ENCODE measurements around the gene FTO.
A peak's percentile ranks its signal among the peaks of the same experiment; 100 is the strongest.
"Not testable (repeated sequence)": the region's sequence is repeated elsewhere in the genome, so short reads cannot be mapped to it uniquely, and the experiment has no call there.

The FTO gene

DNA sequence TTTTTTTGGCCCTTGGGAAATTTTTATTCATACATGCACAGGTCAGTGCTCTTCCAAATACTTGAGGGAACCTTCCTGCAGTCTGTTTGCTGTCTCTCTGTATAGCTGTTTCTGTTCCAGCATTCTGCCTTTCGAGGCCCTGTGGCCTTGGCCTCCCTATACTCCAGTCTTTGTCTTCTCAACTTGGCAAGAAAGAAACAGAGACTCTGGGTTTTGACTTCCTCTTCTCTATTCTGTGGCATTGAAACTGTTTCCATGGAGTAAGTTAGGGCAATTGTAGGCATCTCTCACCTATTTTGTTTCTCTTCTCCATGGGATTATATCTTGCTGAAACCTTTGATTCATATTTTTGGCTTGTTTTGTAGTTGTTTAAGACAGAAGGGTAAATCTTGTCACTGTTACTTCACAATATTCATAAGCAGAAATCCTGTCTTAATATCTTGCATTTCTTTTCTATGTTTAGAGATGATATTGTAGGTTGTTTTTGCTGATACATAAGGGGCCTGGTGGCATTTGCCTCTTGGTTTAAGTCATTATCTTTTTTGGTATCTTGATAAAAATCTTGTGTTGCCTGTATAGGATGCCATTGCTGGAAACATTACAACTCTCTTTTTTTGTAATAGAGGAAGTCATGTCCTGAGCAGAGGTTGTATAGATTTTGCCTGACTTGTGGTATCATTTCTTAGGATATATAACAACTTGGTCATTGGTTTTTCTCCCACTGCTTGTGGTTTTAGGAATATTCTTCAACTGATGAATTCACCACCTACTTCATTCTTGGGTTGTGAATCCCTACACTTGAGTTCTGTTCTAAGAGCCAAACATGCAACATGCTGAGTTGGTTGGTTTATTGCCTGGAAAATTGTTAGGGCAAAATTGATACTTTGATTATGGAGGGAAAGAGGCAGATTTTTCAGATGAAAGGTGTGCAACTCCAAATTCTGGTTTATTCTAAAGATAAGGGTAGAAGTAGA is 168.6 kb downstream of the FTO start:
- DNase-seq, result peak; percentile 94

DNA sequence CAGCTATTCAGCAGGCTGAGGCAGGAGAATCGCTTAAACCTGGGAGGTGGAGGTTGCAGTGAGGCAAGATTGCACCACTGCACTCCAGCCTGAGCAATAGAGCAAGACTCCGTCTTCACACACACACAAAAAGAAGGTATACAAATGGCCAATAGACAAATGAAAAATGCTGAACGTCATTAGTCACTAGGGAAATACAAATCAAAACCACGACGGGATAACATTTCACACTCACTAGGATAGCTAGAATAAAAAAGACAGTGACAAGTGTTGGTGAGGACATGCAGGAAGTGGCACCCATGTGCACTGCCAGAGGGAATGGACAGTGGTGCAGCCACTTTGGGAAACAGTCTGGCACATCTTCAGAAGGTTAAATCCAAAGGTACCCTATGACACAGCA is 172.9 kb downstream of the FTO start:
- DNase-seq, result no peak

DNA sequence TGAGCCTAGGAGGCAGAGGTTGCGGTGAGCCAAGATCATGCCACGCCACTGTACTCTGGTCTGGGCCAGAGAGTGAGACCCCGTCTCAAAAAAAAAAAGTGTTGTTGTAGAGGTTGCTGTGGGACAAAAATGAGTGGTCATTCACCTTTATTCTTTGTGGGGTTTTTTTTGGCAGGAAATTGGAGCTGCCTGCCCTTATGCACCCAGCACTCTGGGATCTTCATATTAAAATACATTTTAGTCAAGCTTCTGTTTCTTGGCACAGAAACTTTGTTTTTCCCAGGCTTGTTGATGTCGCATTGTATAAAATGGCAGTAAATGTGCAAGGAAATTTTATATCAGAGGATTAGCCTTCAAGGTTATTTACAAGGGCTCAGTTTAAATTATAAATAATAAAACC is 174.3 kb downstream of the FTO start:
- DNase-seq, result no peak

DNA sequence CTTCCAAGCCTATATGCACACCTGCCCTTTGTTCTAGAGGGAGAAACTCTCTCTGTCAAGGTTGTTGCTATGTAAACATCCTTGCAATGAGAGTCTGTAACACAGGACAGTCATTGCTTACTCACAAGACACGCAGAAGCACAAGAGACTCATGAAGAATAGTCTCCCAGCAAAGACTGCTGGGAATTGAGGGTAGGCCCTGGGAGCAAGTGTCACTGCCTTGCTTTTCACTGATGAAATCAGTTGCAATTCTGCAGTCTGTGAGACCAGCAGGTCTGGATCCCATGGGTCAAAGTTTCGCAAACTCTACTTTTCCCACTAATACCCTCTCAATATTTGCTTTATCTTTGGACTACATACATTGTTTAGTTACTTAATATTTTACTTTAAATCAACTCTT is 177.4 kb downstream of the FTO start:
- DNase-seq, result peak; percentile 89

DNA sequence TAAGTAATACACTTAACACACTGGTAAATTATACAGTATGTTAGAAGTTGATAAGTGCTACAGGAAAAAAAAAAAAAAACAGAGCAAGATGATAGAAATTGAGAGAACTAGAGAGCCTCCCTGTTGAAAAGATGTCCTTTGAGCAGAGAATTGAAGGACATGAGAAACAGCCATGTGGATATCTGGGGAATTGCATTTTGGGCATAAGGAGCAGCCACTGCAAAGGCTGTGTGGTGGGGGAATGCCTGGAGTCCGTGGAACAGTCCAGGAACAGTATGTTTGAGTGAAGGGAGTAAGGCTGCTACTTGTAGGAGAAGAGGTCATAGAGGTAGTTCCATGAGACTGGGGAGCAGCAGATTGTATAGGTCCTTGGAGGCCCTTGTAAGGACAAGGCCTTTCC is 178.4 kb downstream of the FTO start:
- no peak for DNase-seq

DNA sequence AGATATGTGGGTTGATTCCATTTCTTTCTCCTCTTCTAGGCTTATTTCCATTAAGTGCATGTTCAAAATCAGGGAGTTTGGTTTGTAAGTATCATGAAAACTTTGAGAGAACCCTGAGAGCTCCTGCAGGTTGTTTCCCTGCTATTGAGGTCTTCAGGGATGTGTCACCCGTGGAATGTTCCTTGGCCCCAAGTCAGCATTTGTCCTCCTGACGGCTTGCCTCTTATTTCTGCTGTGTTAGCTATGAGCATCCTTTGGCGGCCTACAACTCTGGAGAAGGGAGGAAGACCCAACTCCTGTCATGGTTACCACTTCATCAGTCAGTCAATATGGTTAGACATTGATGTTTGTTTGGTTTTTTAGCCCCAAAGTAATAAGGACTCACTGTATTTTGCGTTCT is 180.8 kb downstream of the FTO start:
- peak; percentile 46 for DNase-seq

DNA sequence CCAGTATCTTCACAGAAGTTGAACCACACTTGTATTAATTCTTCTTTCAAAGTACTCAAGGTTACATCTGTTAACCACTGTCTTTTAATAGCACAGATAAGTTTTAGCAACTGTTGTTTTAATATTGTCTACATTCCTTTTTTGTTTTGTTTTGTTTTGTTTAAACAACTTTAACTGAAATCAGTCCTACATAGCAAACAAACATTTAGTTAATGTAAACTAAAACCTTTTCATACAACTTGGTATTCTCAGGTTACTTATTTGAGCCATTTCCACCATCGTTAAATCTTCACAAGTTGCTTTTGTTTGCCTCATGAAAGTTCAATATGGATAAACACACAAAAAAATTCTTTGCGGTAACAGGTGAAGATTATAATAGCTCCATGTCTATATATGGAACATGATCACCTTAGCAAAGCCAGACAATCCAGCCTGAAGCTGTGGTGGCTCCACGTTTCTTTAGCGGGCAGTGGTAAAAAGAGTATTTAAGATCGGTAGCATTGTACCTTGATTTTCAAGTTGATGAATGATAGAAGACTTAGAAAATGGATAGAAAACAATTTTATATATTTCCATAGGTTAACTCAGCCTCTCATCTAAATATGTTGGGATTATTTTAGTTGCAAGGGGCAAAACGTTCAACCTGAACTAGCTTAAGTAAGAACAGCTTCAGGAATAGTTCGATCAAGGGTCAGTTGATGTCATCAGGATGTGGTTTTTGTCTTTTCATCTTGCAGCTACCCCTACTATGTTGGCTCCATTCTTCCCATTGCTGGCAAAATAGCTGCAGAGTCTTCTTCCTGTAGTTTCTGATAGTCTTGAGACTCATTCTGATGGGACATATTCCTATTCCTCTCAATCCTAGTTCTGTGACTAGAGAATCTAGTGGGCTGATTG is 182.8 kb downstream of the FTO start:
- DNase-seq, result no peak

DNA sequence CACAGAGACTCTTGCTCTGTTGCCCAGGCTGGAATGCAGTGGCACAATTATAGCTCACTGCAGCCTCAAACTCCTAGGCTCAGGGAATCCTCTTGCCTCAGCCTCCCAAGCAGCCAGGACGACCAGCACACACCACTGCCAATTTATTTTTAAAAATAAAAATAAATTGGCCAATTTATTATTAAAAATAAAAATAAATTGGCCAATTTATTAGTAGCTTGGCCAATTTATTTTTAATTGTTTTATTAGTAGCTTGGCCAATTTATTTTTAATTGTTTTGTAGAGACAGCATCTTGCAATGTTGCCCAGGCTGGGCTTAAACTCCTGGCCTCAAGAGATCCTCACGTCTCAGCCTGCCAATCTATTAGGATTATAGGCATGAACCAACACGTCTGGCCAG is 184.3 kb downstream of the FTO start:
- DNase-seq, result no peak

DNA sequence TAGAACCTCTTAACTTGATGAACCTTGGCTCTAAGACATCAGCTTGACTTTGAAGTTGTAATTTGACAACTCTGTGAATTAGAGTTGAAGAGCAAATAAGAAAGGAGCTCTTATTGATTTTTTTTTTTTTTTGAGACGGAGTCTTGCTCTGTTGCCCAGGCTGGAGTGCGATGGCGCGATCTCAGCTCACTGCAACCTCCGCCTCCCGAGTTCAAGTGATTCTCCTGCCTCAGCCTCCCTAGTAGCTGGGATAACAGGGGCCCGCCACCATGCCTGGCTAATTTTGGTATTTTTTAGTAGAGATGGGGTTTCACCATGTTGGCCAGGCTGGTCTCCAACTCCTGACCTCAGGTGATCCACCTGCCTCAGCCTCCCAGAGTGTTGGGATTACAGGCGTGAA is 186.9 kb downstream of the FTO start:
- not testable (repeated sequence) for DNase-seq

DNA sequence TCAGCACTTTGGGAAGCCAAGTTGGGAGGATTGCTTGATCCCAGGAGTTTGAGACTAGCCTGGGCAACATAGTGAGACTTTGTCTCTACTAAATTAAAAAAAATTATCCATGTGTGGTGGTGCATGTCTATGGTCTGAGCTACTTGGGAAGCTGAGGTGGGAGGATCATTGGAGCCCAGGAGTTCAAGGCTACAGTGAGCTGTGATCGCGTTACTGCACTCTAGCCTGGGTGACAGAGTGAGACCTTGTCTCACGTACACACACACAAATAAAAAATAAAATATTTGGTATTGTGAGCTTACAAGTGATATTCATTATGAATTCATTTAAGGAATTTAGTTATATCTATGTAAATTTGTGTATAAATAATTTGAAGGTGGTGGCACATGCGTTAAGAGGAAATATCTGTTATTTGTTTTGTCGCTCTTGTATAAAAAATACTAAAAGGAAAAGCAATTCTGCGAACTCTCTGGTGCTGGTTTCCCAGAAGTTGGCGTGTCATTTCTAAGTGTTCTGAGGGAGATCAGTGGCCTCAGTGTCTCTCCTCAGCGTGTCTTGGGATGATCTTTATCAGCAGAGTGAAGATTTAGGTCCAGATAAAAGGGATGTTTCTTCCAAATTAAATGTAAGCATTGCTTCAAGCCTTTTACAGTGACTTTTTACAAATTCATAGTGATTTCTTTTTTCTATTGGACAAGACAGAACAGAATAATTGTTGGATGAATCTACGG is 187.6 kb downstream of the FTO start:
- no peak for DNase-seq

DNA sequence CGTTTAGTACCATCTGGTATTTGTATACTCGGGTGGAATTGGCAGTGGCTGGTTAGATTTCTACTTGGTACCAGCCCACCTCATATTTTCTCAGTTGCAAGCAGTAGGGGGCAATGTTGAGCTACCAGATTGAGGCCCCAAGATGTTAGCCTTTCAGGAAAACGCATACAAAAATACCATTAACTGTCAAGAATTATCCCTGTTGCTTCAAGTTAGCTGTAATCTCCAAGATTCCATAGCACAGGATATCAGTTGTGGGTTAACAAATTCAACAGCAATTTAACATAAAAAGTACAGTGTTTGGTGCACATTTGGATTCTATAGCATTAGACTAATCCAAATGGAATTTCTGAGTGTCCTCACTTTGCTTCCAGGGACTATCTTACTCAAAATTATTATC is 188.2 kb downstream of the FTO start:
- DNase-seq, result peak; percentile 92

DNA sequence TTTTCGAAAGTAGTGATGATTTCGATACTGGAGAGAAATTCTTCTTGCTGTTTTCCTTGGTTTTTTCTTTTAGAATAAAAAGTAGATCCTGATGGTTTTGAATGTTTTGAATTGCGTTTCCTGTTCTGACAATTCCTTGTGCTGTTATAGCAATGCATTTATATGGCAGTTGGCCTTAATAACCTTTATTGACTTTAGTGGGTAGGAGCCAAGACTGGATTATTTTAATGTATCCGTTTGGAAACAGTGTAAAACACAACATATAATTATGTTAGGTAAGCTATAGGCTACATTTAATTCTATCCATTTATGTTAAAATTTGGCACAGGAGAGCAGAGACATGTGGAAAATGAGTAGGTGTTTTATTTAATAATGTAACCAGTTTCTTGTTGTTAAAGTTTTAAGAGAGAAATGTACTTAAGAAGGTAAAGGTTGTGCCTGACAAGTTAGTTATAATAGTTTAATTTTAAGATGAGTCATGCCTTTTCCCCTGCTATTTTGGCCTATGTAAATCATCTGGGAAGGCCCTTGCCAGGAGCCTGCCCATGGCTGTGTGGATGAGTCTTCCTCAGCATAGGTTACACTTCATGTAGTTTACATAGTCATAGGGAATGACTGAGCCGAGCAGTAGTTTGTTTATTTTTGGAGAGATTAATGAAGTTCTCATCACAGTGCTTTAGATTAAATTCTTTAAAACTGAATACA is 189.9 kb downstream of the FTO start:
- peak; percentile 84 for DNase-seq

DNA sequence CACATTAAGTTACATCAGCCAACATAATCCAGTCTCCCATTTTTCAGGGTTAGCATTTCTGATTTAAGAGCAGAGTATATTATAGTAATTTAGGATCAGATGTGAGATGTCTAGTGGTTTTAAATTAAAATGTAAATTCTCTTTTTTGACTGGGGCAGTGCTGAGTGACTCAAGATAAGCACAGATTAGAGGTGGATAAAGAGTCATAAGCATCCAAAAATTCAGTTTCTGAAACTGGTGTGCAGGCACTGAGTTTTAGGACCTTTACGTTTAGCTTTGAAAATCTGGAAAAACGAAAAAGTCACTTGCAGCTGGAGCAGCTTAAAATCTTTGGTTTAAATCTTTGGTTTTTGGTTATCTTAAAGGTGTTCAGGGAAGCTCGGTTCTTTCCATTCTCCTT is 190.7 kb downstream of the FTO start:
- no peak for DNase-seq

DNA sequence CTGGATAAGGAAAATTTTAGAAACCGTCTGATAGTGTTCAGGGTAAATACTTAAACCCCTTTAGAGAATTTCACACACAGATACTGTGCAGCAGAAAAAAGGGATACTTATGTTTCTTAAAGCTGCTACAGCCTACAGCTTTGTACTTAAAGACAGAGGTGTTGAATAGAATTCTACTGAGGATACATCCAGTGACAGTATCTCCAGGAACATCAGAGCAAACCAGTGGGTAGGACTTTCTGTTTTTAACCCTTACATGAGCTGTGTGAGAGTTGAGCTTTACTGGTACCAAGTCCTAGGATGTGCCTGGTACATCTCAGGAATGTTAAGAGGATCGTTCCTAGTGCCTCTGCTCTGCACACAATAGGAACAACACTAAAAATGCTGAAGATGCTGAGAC is 191.5 kb downstream of the FTO start:
- DNase-seq, result no peak

DNA sequence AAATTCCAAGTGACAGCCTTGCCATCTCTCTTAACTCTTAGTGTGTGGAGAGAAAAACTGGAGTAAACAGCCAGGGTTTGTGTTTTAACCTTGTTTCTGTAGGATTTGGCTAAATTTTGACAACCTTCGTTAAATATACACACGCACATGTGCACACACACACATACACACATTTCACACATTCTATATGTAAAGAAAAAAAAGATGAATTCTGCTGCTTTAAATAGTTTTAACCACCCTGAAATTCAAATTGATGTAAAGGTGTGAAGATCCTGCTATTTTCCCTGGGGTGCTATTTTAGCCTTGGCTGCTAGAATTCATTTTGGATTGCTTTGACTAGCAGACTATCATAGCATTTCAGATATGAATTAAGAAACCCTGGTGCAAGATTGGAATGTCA is 191.9 kb downstream of the FTO start:
- DNase-seq, result peak; percentile 28

DNA sequence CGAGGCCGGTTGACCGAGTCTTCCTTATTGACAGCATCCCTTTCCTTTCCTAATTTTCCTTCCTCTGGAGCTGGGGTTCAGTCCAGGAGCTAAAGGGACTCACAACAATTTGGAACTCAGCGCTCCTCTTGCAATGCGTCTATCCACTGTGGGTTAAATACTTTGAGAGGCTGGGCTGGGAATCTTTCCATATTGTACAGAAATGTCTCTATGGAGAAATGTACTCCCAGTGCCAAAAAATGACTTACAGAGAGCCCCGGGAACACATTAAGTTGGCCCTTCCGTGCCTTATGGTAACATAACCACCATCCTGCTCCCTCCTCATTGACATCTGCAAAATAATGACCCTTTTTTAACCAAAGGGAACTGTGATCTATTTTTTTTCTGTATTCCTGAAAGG is 192.8 kb downstream of the FTO start:
- peak; percentile 80 for DNase-seq

DNA sequence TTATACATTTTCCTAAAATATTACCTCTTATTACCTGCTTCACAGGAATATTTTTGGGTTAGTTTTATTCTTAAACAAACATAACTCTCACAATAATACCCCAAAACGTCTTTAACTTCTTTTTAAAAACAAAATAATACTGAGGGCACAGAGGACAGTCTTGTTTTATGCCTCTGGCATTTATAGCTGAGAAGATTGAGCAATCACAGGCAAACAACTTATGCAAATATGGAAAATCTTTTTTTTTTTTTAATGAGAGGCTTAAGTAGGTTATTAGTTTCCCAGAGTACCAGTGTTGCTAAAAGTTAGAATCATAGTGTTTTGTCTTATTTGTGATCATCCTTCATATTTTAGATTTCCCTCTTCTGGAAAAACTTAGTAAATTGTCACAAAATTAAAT is 195.0 kb downstream of the FTO start:
- no peak for DNase-seq

DNA sequence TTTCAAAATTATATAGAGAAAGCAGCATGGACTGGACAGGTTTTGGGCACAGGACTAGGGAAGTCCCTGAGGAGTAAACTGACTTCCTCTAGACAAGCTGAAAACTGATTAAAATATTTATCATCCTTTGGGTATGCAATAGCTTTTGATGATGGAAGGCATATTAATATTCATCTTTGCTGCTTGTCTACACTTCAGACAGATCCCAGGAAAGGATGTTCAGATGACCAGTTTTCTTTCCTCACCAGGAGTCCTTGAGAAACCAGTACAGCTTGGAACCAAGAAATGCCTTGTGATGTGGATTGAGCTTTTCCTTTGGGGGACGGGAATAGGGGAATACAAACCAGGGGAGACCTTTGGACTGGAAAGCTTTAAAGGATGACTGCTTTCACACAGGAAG is 195.5 kb downstream of the FTO start:
- peak; percentile 74 for DNase-seq

DNA sequence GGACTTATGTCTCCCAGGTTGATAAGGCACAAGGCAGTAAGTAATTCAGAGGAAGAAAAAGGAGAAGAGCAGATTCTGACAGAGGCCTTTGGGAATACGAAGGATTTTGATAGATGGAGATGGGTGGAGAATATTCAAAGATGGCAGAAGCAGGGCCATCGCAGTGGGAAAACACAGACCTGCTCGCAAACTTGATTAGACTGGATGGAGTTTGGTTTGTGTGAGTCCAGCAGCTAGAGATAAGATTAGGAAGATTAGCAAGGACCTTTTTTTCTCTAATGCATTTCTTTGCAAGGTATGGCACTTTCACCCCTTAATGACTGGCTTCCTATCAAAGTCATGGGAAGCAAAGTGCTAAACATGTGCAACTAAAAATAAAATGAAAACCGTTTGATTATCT is 196.7 kb downstream of the FTO start:
- DNase-seq, result no peak

DNA sequence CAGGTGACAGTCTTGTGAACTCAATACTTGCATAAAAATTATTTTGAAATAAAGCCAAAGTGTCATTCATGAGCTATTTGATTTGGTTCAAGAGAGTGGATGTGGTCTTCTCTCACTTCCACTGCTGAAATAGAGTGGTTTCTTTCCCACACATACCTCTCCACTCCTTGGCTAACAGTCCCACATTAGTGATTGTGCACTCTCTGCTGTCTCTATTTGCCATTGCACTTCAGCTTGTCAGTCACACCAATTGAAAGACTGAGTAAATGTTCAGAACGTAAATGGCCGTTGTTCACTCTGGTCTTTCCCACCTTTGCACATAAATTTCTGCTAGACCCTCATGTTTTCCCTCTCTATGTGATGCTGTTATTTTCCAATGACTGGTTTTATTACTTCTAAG is 197.5 kb downstream of the FTO start:
- DNase-seq, result no peak

DNA sequence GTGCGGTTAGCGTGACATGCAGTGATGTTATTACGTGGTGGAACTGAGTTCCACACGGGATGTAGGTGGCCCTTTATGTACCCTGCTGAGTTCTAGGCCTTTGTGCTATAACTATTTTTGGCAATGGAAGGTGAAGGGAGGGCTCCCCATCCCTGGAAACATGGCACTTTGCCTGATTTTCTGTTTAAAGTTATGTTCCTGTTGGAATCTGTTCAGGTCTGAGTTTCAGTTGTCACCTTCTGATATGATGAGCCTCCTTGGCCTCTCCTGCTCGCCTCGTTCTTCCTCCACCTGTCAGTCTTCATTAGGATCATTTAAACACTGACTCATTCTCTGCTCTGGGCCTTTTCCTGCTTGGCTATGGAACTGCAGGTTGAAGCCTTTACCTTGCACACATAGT is 200.6 kb downstream of the FTO start:
- no peak for DNase-seq

DNA sequence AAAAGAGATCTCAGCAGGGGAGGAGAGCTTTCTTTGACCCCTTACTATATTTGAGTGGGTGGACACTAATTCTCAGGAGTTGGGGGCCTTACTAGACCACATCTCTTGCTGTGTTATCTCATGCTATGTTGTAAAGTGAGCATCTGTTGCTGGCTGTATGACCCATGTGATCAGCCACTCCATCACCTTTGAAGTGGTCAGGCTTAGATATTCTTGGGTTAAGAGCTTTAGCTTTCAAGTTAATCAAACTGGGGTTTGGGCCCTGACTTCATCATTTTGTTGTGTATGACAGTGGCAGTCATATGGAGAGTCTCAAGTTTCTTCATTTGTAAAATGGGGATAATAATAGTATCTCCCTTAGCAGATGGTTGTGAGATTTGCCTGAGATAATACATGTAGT is 201.1 kb downstream of the FTO start:
- no peak for DNase-seq

DNA sequence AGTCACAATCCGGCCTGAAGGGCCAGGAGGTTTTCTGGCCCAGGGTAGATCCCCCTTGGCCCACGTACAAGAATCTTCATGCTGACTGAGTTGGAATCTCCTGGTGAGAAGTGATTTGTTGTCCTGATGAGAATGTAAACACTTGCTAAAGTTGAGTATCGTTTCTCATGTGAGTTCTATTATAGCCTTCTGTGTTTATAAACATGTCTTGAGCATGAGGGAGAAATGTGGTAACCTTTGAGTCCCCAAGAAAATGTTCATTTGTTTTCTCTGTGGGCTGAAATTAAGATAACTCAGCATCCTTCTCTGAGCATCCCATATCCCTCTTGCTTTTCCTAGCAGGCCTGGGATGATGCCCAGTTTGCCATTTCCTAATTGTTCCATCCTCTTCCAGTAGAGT is 204.8 kb downstream of the FTO start:
- no peak for DNase-seq
